Measurements from ENCODE around the gene BCAS3. TPM values are rescaled to one million over a fixed set of nuclear protein-coding genes. Genes with fewer than 3 reads are reported as not detected.
"Not testable (repeated sequence)": the region's sequence is repeated elsewhere in the genome, so short reads cannot be mapped to it uniquely, and the experiment has no call there.

Gene BCAS3
- total and polyA plus RNA-seq, 4 experiments from 2014 or later = 27.0 to 45.2 (median 41.2) TPM

DNA sequence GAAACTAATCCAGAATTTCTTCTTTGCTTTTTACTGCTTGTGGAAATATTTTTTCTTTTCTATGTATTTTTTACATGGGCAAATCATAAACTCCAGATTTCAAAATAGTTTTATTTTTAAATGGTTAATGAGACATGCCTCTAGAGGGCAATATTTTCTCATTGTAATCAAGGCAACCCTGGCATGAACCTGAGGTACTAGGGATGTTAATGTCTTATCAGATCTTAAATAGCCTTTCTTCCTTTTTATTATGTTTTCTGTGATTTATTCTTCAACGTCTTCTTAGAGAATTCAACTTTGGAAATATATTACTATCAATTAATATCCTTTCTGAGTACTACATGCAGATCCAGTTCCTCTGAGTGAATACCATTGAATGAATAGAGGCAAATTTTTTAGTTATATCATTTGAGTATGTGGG lies 324.7 kb downstream of the BCAS3 start:
- Histone ChIP-seq H3K4me3 (ENCODE audit: low read length in 2 of 2) (no peak overlapping the region), H3K36me3 (ENCODE audit: insufficient read depth, low read length) (no peaks in the 10 kb centered on the region), H3K9me3 (ENCODE audit: control insufficient read depth in 1 of 2, low read length in 2 of 2) (no peaks in the 10 kb centered on the region), H3K27me3 (ENCODE audit: insufficient read depth, low read length) (no peaks in the 10 kb centered on the region), H3K4me1 (ENCODE audit: insufficient read depth, low read length) (no peaks in the 10 kb centered on the region), H3K27ac (ENCODE audit: low read depth, low read length) (no peak overlapping the region)
- Mint-ChIP-seq H3K4me1 (no peaks in the 10 kb centered on the region), H3K36me3 (peaks cover 0 to 6% of the 10 kb centered on the region in 2 donors), H3K27me3 (no peaks in the 10 kb centered on the region), H3K4me3 (no peak overlapping the region), H3K9me3 (peaks cover 0 to 2% (median 0%) of the 10 kb centered on the region in 8 donors), H3K27ac (no peak overlapping the region)
- ChIA-PET CTCF (ENCODE audit: partially characterized antibody) (interaction anchor here (1.3 to 1.4 kb wide), 2 partner anchors 348 to 387 kb away, joined by 6 to 7 read pairs; no protein-coding TSS in a partner anchor), POLR2A (ENCODE audit: partially characterized antibody) (no interaction called here)
- intact Hi-C loops (cut with micrococcal nuclease) = loop anchor here (2.0 to 5.0 kb wide), 2 partner anchors 282 to 410 kb away; no protein-coding TSS in a partner anchor
- peak in 4 of 5 donors; percentile 24 to 33 (median 27) for DNase-seq

DNA sequence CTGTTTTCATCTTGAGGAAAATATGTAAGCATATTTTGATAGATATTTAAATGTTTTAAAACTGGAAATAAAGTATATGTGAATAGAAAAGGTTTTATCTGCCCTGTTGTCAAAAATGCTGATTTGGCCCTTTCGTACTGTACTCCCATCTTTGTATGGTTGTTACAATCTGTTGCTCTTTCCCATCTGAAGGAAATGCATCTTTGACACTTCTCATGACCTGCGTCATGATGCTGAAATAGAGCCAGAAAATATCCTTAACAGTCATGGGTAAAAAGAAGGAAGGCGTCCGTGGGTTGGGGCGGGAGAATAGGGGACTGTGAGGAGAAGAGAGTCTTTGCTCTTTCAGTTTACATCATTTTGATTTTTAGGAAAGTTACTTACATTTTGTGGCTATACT lies 327.7 kb downstream of the BCAS3 start:
- H3K27me3 Mint-ChIP-seq = no peaks in the 10 kb centered on the region
- DNase-seq = no peak
- no peak overlapping the region for H3K4me3 ChIP-seq (ENCODE audit: low read length in 2 of 2)
- no peaks in the 10 kb centered on the region for H3K36me3 ChIP-seq (ENCODE audit: insufficient read depth, low read length)
- POLR2A ChIA-PET (ENCODE audit: partially characterized antibody) = no interaction called here
- no peak overlapping the region for H3K27ac ChIP-seq (ENCODE audit: low read depth, low read length)
- CTCF ChIA-PET (ENCODE audit: partially characterized antibody) = no interaction called here
- no peaks in the 10 kb centered on the region for H3K27me3 ChIP-seq (ENCODE audit: insufficient read depth, low read length)
- no peak overlapping the region for H3K27ac Mint-ChIP-seq
- no peaks in the 10 kb centered on the region for H3K4me1 ChIP-seq (ENCODE audit: insufficient read depth, low read length)
- H3K4me3 Mint-ChIP-seq = no peak overlapping the region
- intact Hi-C loops (cut with micrococcal nuclease) = no loop called here
- H3K4me1 Mint-ChIP-seq = no peaks in the 10 kb centered on the region
- H3K9me3 Mint-ChIP-seq = peaks cover 0 to 2% (median 0%) of the 10 kb centered on the region in 8 donors
- H3K9me3 ChIP-seq (ENCODE audit: control insufficient read depth in 1 of 2, low read length in 2 of 2) = no peaks in the 10 kb centered on the region
- peaks cover 0 to 14% of the 10 kb centered on the region in 2 donors for H3K36me3 Mint-ChIP-seq

DNA sequence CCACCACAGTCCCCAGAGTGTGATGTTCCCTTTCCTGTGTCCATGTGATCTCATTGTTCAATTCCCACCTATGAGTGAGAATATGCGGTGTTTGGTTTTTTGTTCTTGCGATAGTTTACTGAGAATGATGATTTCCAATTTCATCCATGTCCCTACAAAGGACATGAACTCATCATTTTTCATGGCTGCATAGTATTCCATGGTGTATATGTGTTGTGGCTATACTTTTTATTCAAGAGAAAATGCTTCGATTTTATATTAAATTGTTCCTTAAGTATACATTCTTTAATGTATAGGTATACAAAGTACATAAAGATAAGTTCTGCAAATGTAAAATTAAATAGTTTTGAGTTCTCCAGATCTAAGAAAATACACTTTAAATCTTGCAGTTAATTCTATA lies 328.3 kb downstream of the BCAS3 start:
- H3K9me3 Mint-ChIP-seq; H3K27ac ChIP-seq (ENCODE audit: low read depth, low read length); H3K4me1 ChIP-seq (ENCODE audit: insufficient read depth, low read length); H3K4me3 Mint-ChIP-seq; DNase-seq; POLR2A ChIA-PET (ENCODE audit: partially characterized antibody); H3K36me3 ChIP-seq (ENCODE audit: insufficient read depth, low read length); H3K4me3 ChIP-seq (ENCODE audit: low read length in 2 of 2); H3K27me3 Mint-ChIP-seq; H3K27me3 ChIP-seq (ENCODE audit: insufficient read depth, low read length); H3K4me1 Mint-ChIP-seq; H3K27ac Mint-ChIP-seq; intact Hi-C loops (cut with micrococcal nuclease); H3K9me3 ChIP-seq (ENCODE audit: control insufficient read depth in 1 of 2, low read length in 2 of 2); CTCF ChIA-PET (ENCODE audit: partially characterized antibody): not testable (repeated sequence)
- peaks cover 0 to 14% of the 10 kb centered on the region in 2 donors for H3K36me3 Mint-ChIP-seq

DNA sequence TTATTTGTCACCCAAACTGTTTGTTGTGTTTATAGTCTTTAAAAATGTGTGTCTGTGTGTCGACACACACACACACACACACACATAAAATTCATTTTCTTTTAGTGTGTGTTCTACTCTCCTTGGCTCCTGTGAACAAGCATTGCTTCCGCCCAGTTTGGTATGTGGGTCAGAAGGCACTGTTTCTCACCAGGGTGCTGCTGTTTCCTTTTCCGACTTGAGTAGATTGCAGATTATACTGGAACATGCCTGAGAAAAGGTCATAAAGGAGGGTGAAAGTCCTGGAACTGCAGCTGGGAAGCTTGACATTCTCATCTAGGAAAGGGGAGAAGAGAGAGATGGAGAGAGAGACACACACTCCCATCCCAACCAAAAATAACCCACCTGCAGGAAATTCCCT lies 330.3 kb downstream of the BCAS3 start:
- H3K4me3 Mint-ChIP-seq = no peak overlapping the region
- peaks cover 0 to 14% of the 10 kb centered on the region in 2 donors for H3K36me3 Mint-ChIP-seq
- Histone ChIP-seq H3K4me1 (ENCODE audit: insufficient read depth, low read length) (no peaks in the 10 kb centered on the region), H3K4me3 (ENCODE audit: low read length in 2 of 2) (no peak overlapping the region), H3K9me3 (ENCODE audit: control insufficient read depth in 1 of 2, low read length in 2 of 2) (no peaks in the 10 kb centered on the region), H3K27ac (ENCODE audit: low read depth, low read length) (no peak overlapping the region), H3K27me3 (ENCODE audit: insufficient read depth, low read length) (no peaks in the 10 kb centered on the region), H3K36me3 (ENCODE audit: insufficient read depth, low read length) (no peaks in the 10 kb centered on the region)
- intact Hi-C loops (cut with micrococcal nuclease) = no loop called here
- H3K27ac Mint-ChIP-seq = no peak overlapping the region
- DNase-seq = no peak
- peaks cover 0 to 2% (median 0%) of the 10 kb centered on the region in 8 donors for H3K9me3 Mint-ChIP-seq
- ChIA-PET CTCF (ENCODE audit: partially characterized antibody) (interaction anchor here (0.9 to 1.9 kb wide), 2 partner anchors 351 to 382 kb away, joined by 4 to 9 read pairs; no protein-coding TSS in a partner anchor), POLR2A (ENCODE audit: partially characterized antibody) (no interaction called here)
- no peaks in the 10 kb centered on the region for H3K27me3 Mint-ChIP-seq
- no peaks in the 10 kb centered on the region for H3K4me1 Mint-ChIP-seq

DNA sequence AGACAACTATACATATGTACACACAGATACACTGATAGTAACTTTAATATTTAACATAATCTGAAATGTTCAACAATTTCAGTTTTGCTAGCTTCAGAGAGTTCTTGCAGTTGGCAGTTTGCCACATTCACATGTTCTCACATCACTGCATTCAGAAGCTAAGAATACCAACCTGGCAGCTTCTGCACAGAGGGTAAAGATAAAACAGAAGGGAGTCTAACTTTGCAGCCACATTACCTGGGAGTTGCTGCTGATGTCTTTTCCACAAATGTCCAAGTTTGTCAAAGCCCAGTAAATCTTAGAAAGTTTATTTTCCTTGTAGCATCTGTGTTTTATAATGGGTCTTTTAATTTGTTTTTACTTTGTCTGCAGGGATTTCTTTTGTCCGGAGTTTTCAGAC lies 332.0 kb downstream of the BCAS3 start:
- peaks cover 0 to 14% of the 10 kb centered on the region in 2 donors for H3K36me3 Mint-ChIP-seq
- no peak overlapping the region for H3K4me3 ChIP-seq (ENCODE audit: low read length in 2 of 2)
- no peak overlapping the region for H3K27ac ChIP-seq (ENCODE audit: low read depth, low read length)
- no peaks in the 10 kb centered on the region for H3K9me3 ChIP-seq (ENCODE audit: control insufficient read depth in 1 of 2, low read length in 2 of 2)
- POLR2A ChIA-PET (ENCODE audit: partially characterized antibody) = no interaction called here
- no peaks in the 10 kb centered on the region for H3K27me3 Mint-ChIP-seq
- intact Hi-C loops (cut with micrococcal nuclease) = no loop called here
- no peaks in the 10 kb centered on the region for H3K36me3 ChIP-seq (ENCODE audit: insufficient read depth, low read length)
- H3K4me3 Mint-ChIP-seq = no peak overlapping the region
- H3K4me1 ChIP-seq (ENCODE audit: insufficient read depth, low read length) = no peaks in the 10 kb centered on the region
- no peaks in the 10 kb centered on the region for H3K27me3 ChIP-seq (ENCODE audit: insufficient read depth, low read length)
- H3K4me1 Mint-ChIP-seq = no peaks in the 10 kb centered on the region
- CTCF ChIA-PET (ENCODE audit: partially characterized antibody) = no interaction called here
- DNase-seq = no peak
- no peak overlapping the region for H3K27ac Mint-ChIP-seq
- H3K9me3 Mint-ChIP-seq = peaks cover 0 to 2% (median 0%) of the 10 kb centered on the region in 8 donors

DNA sequence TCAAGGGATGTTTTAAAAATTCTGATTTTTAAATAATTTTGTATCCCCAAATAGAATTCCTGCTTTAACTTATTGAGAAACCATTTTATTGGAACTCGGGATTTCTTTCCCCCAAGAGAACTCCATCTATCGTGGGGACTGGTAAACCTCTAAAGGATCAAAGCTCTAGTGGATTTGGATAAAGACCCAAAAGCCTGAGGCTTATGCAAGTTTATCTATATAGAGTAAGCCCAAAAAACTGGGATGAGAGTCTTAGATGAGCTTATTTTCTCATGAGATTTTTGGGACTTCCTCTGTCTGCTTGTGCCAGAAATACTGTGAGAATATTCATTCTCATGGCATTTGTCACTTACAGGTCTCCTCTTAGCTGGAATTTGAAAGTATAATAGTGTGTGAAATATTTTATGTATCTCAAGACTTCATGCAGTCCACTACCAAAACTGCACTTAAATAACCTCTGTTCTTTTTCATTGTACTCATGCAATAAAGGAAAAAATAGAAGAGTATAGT lies 333.1 kb downstream of the BCAS3 start:
- no peak overlapping the region for H3K27ac ChIP-seq (ENCODE audit: low read depth, low read length)
- Mint-ChIP-seq H3K27ac (no peak overlapping the region), H3K27me3 (no peaks in the 10 kb centered on the region), H3K9me3 (no peaks in the 10 kb centered on the region), H3K4me3 (no peak overlapping the region), H3K36me3 (peaks cover 0 to 11% of the 10 kb centered on the region in 2 donors), H3K4me1 (no peaks in the 10 kb centered on the region)
- intact Hi-C loops (cut with micrococcal nuclease) = no loop called here
- no peaks in the 10 kb centered on the region for H3K9me3 ChIP-seq (ENCODE audit: control insufficient read depth in 1 of 2, low read length in 2 of 2)
- no peaks in the 10 kb centered on the region for H3K36me3 ChIP-seq (ENCODE audit: insufficient read depth, low read length)
- no peak overlapping the region for H3K4me3 ChIP-seq (ENCODE audit: low read length in 2 of 2)
- POLR2A ChIA-PET (ENCODE audit: partially characterized antibody) = no interaction called here
- DNase-seq = no peak
- no peaks in the 10 kb centered on the region for H3K27me3 ChIP-seq (ENCODE audit: insufficient read depth, low read length)
- no peaks in the 10 kb centered on the region for H3K4me1 ChIP-seq (ENCODE audit: insufficient read depth, low read length)
- CTCF ChIA-PET (ENCODE audit: partially characterized antibody) = no interaction called here

DNA sequence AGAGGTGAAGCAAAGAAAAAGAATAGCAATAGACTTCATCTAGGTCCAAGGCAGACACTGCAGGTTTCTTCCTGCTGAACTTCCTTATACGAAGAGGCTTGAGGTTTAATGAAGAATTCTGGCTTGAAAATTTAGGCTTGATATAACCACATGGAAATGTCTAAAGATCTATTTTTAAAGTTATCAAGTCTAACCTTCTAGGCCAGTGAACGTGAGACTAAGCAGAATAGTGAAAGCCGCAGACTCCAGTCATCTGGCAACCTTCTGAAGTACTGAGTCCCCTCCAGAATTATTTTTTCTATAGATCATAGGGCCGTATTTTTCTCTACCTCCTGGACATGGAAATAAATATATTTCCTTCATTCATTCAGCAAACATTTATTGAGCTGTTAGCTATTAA lies 333.6 kb downstream of the BCAS3 start:
- Histone ChIP-seq H3K4me3 (ENCODE audit: low read length in 2 of 2) (no peak overlapping the region), H3K9me3 (ENCODE audit: control insufficient read depth in 1 of 2, low read length in 2 of 2) (no peaks in the 10 kb centered on the region), H3K27ac (ENCODE audit: low read depth, low read length) (no peak overlapping the region), H3K4me1 (ENCODE audit: insufficient read depth, low read length) (no peaks in the 10 kb centered on the region), H3K27me3 (ENCODE audit: insufficient read depth, low read length) (no peaks in the 10 kb centered on the region), H3K36me3 (ENCODE audit: insufficient read depth, low read length) (no peaks in the 10 kb centered on the region)
- no peaks in the 10 kb centered on the region for H3K9me3 Mint-ChIP-seq
- no peak overlapping the region for H3K4me3 Mint-ChIP-seq
- ChIA-PET POLR2A (ENCODE audit: partially characterized antibody) (no interaction called here), CTCF (ENCODE audit: partially characterized antibody) (no interaction called here)
- no peaks in the 10 kb centered on the region for H3K27me3 Mint-ChIP-seq
- H3K36me3 Mint-ChIP-seq = peaks cover 0 to 10% of the 10 kb centered on the region in 2 donors
- H3K27ac Mint-ChIP-seq = no peak overlapping the region
- peaks cover 0 to 1% (median 0%) of the 10 kb centered on the region in 4 donors for H3K4me1 Mint-ChIP-seq
- intact Hi-C loops (cut with micrococcal nuclease) = no loop called here
- DNase-seq = no peak

DNA sequence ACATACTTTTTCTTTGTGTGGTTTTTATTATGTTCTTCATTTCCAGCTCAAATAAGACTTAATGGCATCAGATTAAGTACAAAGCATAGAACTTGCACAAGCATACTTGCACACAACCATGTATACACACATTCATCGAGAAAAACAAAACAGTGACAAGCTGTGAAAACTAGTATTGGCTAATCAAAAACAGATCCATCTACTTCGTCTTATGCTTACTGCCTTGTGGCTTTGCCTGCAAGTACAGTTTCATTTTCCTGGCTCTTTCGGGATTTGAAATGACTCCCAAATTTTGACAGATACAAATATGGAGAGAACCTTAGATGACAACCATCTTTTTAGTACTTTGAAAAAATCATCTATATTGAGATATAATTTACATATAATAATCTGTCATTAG lies 338.3 kb downstream of the BCAS3 start:
- Histone ChIP-seq H3K9me3 (ENCODE audit: control insufficient read depth in 1 of 2, low read length in 2 of 2) (no peaks in the 10 kb centered on the region), H3K36me3 (ENCODE audit: insufficient read depth, low read length) (no peaks in the 10 kb centered on the region), H3K27me3 (ENCODE audit: insufficient read depth, low read length) (no peaks in the 10 kb centered on the region), H3K27ac (ENCODE audit: low read depth, low read length) (no peak overlapping the region), H3K4me3 (ENCODE audit: low read length in 2 of 2) (no peak overlapping the region), H3K4me1 (ENCODE audit: insufficient read depth, low read length) (no peaks in the 10 kb centered on the region)
- H3K4me3 Mint-ChIP-seq = no peak overlapping the region
- H3K27me3 Mint-ChIP-seq = no peaks in the 10 kb centered on the region
- POLR2A ChIA-PET (ENCODE audit: partially characterized antibody) = no interaction called here
- H3K27ac Mint-ChIP-seq = no peak overlapping the region
- peaks cover 0 to 14% of the 10 kb centered on the region in 2 donors for H3K36me3 Mint-ChIP-seq
- no peak for DNase-seq
- intact Hi-C loops (cut with micrococcal nuclease) = no loop called here
- H3K9me3 Mint-ChIP-seq = no peaks in the 10 kb centered on the region
- peaks cover 0 to 1% (median 0%) of the 10 kb centered on the region in 4 donors for H3K4me1 Mint-ChIP-seq
- CTCF ChIA-PET (ENCODE audit: partially characterized antibody) = no interaction called here
